Left renal pelvis (tissue), 4 donors: ENCODE results near the gene NCF1. TPM values are rescaled to one million over a fixed set of nuclear protein-coding genes. Genes with fewer than 3 reads are reported as not detected.
"Not testable (repeated sequence)": the region's sequence is repeated elsewhere in the genome, so short reads cannot be mapped to it uniquely, and the experiment has no call there.

Experiments
- DNase-seq, 4 donors: peaks; one replicate each; pipeline ENCODE4 v3.0.0-alpha.2; 2013; ENCODE audit warnings: low read depth in 4 of 4, low spot score in 3 of 4
- polyA plus RNA-seq, 4 donors: library from polyadenylated mRNA; unstranded; fragments of 120-200 nt; gene quantifications; one replicate each; pipeline ENCODE4 v1.2.1, GENCODE V29; 2013; ENCODE audit not compliant: insufficient read length in 4 of 4

NCF1 gene
- 1 to 10 TPM; 1.3 to 2.7 (median 1.7) TPM for polyA plus RNA-seq

DNA sequence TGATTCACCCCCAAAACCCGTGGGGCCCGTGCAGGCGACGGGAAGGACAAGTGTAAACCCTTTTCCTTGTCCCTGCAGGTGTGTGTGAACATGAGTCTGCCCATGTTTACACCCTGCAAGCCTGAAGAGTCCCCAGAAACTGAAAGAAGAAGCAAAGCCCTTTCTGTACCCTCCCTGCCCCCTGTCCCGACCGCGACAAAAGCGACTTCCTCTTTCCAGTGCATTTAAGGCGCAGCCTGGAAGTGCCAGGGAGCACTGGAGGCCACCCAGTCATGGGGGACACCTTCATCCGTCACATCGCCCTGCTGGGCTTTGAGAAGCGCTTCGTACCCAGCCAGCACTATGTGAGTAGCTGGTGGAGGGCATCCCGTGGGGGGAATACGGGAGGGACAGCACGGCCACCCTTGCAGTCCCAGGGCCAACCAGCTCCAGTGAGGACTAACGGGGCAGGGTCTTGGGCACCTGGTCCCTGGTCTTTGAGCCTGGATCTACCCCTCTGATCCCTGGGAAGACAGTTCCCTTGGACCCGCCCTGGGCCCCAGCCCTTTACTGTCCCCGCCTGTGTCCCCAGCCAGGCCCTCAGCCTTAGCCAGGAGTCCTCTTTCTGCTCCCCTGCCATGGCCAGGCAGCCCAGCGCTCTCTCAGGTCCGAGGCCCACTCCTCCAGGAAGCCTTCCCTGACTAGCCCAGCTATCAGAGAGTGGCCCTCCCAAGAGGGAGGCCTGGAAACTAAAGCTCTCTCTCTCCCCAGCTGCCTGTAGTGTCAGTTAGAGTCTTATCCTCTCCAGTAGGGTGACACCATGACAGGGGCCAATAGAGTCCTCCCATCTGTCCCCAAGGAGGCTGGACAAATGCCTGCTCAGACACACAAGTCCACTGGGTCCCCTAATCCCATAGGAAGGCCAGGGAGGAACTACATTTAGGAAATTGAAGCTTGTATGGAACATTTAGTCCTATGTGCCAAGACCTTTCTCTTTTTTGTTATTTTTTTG, at the start of gene NCF1:
NCF1 (plus strand) TSS at position 252 of the 991 bp plus-strand sequence; CDS start at position 273, 21 bp downstream.
- not testable (repeated sequence) for DNase-seq

DNA sequence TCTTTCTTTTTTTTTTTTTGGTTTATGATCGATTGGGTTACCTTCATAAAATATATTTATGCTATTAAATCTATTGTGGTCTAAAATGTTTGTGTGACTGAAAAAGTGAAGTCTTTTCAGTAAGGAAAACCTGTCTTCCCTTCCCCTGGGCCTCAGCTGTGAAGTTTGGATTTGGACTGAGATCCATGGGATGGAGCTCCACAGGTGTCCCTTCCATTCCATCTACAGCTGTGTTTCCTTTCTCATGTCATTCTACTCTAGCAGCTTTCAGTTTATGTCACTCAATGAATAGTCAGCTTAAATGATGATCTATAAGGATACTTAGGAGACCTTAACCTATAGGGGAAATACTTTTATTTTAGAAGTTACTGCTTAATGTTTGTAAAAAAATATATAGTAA, 48.0 kb upstream of the NCF1 start:
- DNase-seq, result no peak

DNA sequence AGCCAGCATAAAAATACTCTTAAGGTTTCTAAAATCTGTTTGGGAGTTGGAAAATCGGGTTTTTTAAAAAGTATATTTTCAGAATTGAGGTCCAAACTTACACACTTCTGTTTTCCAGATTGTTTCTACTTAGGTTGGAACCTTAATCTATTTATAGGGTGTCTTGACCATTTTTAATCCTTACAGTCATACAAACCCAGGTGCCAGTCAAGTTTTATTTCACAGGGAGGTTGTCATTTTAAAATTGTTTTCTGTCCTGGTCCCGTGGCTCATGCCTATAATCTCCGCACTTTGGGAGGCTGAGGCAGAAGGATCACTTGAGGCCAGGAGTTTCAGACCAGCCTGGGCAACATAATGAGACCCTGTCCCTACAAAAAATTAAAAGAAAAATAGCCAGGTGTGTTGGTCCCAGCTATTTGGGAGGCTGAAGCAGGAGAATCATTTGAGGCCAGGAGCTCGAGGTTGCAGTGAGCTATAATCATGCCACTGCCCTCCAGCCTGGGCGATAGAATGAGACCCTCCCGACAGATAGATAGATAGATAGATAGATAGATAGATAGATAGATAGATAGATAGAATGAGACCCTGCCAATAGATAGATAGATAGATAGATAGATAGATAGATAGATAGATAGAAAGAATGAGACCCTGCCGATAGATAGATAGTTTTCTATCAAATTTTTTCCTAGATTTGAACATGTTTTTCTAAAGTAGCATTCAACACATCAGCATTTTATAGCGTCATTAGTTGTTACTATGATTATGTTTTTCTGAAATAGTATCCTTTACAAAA, 47.3 kb upstream of the NCF1 start:
- DNase-seq, result no peak

DNA sequence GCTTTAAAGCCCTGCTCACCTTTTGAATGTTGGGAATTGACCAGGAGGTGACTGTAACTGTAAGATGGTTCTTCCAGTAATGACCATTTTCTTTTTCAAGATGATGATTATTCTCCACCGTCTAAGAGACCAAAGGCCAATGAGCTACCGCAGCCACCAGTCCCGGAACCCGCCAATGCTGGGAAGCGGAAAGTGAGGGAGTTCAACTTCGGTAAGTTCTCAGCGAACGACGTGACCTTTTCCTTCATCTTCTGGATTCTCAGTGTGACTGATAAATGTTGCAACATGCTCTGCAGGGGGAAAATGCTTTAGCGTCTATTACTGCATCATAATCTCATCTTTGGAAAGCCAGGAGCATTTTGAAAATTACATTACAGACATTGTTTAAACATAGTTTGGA, 45.1 kb upstream of the NCF1 start:
- not testable (repeated sequence) for DNase-seq

DNA sequence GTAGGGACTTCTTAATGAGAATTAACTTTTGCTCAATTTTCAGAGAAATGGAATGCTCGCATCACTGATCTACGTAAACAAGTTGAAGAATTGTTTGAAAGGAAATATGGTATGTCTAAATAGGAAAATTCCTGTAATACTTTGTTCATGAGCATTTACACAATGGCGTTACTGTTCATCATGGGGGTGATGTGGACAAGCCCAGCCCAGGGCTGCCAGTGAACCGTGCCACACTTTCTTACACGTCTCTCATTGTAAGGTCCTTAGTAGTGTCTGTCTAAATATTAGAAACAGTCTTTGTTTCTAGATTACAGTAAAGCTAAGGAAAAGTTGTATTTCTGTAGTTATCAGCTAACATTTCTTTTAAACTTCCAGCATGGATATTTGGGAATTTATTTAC, 43.6 kb upstream of the NCF1 start:
- DNase-seq, result not testable (repeated sequence)

DNA sequence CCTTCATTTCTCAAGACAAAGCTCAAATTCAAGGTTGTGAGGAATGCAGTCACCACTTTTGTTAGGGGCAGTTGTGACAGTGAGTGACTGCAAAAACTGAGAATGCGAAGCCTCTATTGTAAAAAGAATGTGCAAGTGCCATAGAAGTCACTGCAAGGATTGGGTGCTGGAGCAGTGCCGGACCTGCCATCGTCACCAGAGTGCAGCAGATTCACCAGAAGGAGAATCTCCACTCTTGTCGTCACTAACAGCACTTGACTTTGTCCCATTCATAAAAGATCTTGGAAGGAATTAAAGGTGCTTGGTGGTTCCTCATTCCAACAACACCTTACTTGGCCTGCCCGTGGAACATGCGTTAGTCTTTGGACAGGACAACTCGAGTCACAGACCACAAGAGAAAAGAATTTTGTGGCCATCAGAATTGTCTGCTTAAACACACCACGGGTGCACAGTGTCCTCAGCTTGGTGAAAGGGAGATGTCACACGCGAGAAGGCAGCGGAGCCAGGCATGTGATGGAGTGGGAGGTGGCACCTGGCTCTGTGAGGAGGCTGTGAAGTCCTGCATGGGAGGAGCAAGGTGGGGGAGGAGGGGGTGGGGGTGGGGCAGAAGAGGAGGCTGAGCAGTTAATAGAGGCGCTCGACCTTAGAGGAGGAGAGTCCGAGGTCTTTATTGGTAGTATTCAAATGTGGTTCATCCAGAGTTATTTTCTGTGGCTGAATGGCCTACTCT, 33.7 kb upstream of the NCF1 start:
- DNase-seq, result not testable (repeated sequence)

DNA sequence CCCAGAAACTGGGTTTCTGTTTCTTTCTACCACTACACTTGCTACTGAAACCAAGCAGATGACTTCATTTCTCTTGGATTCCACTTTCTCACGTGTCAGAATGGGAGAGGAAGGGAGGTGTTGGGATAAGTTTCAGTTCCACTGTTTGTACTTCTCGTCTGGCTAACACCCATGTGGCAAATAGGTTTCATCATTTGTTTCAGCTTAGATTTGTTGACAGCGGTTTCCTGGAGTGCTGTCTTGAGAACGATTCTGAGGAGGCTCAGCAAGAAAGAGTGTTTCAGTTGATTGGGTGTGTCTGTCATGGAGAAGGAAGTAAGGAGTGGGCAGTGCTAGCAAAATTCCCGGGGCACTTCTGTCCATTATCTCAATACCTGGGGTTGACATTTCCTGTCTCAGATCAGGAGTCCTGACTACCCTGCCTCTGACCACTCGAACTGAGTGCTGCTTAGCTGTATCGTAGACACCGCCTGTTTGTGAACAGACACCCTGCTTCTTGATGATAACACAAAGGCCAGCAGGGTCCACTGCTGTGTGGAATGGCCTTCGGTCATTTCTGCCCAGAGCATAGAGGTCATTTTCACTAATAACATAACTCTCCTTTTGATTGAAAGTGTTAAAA, 29.8 kb upstream of the NCF1 start:
- DNase-seq, result not testable (repeated sequence)

DNA sequence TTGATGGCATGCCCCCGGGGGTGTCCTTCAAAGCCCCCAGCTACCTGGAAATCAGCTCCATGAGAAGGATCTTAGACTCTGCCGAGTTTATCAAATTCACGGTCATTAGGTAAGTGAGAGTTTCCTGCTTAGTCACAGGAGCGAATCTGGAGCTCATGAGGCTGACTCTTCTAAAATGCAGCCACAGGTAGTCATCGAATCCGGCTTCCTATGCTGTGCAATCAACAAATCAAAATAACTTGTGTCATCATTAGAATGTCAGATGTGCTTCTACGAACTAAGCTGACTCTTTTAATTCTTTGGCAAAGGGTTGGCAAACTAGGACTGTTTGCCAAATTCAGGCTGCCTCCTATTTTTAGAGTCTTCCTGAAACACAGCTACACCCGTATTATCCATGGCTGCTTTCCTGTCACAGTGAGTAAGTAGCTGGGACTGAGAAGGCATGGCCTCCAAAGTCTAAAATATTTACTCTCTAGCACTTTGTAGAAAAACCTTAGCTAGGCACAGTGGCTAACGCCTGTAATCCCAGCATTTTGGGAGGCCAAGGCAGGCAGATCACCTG, 19.8 kb upstream of the NCF1 start:
- not testable (repeated sequence) for DNase-seq

DNA sequence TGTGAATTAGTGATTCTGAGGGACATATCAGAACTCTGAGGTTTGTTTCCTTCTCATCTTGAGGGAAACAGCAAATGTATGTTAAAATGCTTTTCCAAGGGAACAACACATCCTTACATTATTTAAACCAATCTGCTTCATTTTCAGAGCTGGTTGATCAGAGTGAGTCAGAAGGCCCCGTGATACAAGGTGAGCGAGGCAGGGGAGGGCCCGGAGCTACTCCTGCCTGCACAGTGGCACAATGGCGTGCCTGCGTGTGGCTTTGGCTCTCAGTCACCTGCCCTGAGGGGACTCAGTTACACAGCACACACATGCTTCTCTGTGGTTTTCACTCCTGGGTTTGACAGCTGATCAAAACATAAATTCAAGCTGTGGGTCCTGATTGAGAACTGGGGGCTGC, 17.1 kb upstream of the NCF1 start:
- not testable (repeated sequence) for DNase-seq

DNA sequence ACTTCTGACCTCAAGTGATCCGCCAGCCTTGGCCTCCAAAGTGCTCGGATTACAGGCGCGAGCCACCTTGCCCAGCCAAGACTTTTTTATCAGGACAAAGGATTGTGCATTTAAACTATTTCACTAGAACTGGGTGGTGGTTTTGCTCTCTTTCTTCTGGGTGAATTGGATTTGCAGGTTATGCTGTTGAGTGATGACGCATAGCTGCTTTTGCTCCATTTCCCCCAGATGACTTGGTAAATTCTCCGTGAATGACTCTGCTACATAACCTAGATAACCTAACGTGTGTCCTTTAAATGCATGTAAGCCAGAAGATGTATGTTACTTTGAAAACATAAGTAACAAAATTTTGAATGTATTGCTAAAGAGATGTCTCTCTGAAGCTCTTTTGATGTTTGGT, 15.5 kb upstream of the NCF1 start:
- not testable (repeated sequence) for DNase-seq

DNA sequence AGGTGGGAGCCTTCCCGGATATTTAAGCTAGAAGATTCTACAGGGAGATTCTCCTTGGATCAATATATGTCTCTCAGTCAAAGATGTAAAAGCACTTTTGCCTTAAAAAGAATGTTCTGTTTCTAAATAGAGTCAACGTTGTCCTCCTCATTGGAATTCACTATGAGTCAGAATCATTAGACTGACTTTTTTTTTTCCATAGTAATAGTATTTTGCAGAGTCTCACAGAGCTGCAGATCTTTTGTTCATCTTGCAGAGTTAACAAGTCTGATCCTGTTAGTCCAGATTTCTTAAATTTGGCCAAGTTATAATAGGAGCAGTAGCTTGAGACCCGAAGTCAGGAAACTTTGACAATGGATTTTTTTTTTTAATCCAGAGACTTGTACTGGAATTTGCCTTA, 14.8 kb upstream of the NCF1 start:
- not testable (repeated sequence) for DNase-seq

DNA sequence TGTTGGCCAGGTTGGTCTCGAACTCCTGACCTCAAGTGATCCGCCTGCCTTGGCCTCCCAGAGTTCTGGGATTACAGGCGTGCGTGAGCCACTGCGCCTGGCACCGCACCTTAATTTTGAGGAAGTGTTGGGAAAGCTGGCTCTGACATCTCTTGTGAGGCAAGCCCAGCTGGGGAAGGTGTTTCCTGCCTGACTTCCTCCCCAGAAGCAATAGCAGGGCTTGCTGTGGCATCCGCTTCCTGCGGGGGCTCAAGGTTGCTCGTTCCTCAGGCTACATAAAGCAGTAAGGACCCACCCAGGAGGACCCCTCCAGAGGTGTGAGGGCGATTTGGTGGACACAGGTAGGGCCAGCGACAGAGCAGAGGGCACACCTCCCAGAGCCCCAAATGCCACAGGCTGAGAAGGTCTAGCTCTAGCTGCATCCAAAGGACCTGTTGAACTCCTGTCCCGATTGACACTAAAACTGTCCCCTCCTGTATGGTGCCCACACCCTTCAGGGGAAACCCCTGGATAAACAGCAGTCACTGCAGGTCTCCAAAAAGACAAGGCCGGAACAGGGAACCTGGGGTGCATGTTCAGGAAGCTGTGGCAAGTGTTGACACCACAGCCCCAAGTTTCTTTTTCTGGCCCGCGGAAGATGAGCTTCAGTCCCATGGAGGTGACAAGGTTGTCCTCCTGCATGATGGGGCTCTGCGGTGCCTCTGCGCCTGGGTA, 8.4 kb upstream of the NCF1 start:
- DNase-seq, result not testable (repeated sequence)

DNA sequence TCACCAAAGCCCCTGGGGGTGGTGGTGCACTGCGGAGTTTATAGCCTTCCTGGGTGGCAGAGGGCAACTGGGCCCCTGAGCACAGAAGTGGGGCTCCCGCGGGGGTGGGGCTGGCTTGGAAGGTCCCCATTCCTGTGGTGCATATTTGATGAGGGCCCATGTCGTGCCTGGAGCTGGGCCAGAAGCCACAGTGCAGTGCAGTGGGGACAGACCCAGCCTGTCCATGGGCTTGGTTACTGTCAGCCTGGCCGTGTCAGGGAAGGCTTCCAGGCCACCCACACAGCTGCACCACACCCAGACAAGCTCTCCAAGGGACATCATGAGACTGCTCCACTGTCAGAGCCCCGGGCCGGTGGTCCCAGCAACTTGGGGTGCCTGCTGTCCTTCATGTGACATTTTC, 7.3 kb upstream of the NCF1 start:
- not testable (repeated sequence) for DNase-seq

DNA sequence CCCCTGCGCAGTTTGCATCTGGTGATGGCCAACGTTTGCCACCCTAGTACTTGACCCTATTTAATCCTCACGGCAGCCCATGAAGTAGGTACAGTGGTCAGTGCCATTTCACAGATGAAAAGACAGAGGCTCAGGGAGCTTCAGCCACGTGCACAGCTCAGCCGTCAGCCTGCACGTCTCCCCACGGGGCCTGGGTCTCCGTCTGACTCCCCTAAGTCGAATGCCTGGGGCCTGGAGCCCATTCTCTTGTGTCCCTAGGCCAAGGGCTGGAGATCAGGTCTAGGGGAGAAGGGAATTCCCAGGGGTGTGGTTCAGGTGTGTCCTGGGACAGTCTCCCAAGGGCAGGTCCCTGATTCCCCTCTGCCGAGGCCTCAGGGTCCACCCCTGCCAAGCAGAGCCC, 6.8 kb upstream of the NCF1 start:
- DNase-seq, result not testable (repeated sequence)

DNA sequence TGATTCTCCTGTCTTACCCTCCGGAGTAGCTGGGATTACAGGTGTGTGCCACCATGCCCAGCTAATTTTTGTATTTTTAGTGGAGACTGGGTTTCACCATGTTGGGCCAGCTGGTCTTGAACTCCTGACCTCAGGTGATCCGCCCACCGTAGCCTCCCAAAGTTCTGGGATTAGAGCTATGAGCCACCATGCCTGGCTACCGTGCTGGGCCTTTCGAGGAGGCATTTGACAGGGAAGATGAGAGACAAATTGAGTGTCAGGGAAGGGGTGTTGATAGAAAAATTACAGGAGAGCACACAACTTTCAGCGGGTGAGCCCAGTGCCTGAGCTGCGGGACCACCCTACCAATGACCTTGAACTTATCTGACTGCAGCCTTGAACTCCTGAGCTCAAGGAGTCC, 3.7 kb upstream of the NCF1 start:
- DNase-seq, result not testable (repeated sequence)

DNA sequence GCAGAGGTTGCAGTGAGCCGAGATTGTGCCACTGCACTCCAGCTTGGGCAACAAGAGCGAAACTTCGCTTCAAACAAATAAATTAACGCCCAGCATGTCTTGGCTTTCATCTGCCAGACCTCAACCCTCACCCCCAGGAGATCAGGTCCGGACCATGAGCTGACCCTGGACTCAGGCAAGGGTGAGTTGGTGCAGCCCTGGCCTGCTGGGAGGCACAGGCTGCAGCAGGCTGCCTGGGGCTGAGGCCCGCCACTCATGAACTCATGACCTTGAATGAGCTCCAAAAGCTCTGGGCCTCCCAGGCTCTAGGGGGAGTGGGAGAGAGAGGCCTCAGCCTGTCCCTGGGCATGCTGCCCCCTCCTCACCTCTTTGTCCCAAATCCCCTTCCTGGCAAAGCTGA, 1.7 kb upstream of the NCF1 start:
- not testable (repeated sequence) for DNase-seq

DNA sequence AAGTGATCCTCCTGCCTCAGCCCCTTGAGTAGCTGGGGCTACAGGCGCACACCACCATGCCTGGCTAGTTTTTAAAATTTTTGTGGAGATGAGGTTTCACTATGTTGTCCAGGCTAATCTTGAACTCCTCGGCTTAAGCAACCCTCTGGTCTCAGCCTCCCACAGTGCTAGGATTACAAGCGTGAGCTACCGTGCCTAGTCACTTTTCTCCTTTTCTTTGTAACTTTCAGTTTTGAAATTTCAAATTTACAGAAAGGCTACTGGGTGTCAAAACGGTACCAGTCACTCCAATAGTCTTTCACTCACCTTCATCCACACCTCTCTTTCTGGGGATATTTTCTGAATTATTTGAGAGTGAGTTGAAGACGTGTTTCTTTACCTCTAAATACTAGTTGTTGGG, 1.3 kb downstream of the NCF1 start:
- not testable (repeated sequence) for DNase-seq

DNA sequence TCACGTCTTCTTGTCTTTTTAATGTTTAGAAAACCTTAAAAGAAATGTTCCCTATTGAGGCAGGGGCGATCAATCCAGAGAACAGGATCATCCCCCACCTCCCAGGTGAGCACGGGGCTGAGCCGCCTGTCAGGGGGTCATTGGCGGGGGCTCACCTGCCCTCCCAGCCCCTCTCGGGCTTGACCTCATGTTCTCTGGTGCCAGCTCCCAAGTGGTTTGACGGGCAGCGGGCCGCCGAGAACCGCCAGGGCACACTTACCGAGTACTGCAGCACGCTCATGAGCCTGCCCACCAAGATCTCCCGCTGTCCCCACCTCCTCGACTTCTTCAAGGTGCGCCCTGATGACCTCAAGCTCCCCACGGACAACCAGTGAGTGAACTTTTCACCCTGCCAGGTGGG, 5.2 kb downstream of the NCF1 start:
- not testable (repeated sequence) for DNase-seq

DNA sequence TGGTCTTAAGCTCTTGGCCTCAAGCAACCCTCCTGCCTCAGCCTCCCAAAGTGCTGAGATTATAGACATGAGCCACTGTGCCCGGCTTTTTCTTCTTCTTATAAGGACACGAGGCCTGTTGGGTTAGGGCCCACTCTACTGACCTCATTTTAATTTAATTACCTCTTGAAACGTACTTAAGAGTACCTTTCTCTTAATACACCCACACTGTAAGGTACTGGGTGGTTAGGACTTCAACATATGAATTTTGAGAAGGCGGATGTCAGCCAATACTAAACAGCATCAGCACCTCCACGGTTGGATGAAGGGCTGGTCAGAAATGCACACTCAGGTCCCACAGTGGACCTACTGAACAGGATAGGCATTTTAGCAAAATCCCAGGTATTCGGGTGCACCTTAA, 7.9 kb downstream of the NCF1 start:
- not testable (repeated sequence) for DNase-seq
